ENCODE measurements around the gene PHKG1. TPM values are rescaled to one million over a fixed set of nuclear protein-coding genes. Genes with fewer than 3 reads are reported as not detected.
"Not testable (repeated sequence)": the region's sequence is repeated elsewhere in the genome, so short reads cannot be mapped to it uniquely, and the experiment has no call there.

Gene PHKG1
- total RNA-seq, 2 donors from 2014 or later, result not detected

GRCh38 chr7:56077681-56078080 is 15.1 kb downstream of the PHKG1 start:
- 87% methylated on average over 3 of the region's 3 CpGs; no CpG with 5 or more reads in 1 of the 2 donors for WGBS, 2 donors
- ATAC-seq, result no peak
- Histone ChIP-seq H3K36me3 (replicated peaks in 1 of 2; ENCODE audit: insufficient read depth in 1 of 2, low read depth in 2 of 2) (no peaks in the 10 kb centered on the region), H3K9me3 (no peaks in the 10 kb centered on the region), H3K27me3 (no peaks in the 10 kb centered on the region), H3K27ac (no peak overlapping the region), H3K4me3 (no peak overlapping the region), H3K4me1 (peaks cover 24% of the 10 kb centered on the region)
- intact Hi-C loops (cut with DNase I), result no loop called here
- no peak for TF ChIP-seq POLR2A (IDR thresholded peaks at IDR 0.05)
- TF ChIP-seq, protein P1, sequence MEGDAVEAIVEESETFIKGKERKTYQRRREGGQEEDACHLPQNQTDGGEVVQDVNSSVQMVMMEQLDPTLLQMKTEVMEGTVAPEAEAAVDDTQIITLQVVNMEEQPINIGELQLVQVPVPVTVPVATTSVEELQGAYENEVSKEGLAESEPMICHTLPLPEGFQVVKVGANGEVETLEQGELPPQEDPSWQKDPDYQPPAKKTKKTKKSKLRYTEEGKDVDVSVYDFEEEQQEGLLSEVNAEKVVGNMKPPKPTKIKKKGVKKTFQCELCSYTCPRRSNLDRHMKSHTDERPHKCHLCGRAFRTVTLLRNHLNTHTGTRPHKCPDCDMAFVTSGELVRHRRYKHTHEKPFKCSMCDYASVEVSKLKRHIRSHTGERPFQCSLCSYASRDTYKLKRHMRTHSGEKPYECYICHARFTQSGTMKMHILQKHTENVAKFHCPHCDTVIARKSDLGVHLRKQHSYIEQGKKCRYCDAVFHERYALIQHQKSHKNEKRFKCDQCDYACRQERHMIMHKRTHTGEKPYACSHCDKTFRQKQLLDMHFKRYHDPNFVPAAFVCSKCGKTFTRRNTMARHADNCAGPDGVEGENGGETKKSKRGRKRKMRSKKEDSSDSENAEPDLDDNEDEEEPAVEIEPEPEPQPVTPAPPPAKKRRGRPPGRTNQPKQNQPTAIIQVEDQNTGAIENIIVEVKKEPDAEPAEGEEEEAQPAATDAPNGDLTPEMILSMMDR (IDR thresholded peaks at IDR 0.05), result no peak
- DNase-seq, result peak in 1 of 4 donors; percentile 0

DNA sequence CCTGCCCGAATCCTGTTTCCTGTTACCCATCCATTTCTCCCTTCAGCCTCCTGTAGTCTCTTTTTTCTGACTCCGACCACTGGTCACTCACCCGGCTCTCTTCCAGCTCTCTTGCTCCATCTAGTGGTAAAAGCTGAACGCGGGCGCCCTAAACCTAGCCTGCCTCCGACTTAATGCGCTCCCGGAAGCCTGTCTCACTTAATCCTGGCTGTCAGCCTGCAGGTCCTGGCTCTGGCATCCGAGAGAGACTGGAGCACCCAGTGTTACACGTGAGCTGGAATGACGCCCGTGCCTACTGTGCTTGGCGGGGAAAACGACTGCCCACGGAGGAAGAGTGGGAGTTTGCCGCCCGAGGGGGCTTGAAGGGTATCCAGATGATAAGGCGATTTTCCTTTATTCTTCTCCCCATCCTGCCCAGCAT is 18.4 kb downstream of the PHKG1 start:
- H3K27ac ChIP-seq, result peak overlapping the region in 3 of 4 donors; percentile 57 to 72 (median 72)
- no peak overlapping the region for H3K4me3 ChIP-seq
- H3K36me3 ChIP-seq (replicated peaks in 1 of 2; ENCODE audit: insufficient read depth in 1 of 2, low read depth in 2 of 2), result peaks cover 7% of the 10 kb centered on the region in 2 donors
- TF ChIP-seq POLR2A (IDR thresholded peaks at IDR 0.05), result peak in 1 of 3 donors; percentile 23
- TF ChIP-seq, protein P1 (IDR thresholded peaks at IDR 0.05), result peak; percentile 89 to 99 (median 99)
- ATAC-seq, result peak; percentile 99
- no peaks in the 10 kb centered on the region for H3K27me3 ChIP-seq
- 7 to 16% methylated on average over 18 to 19 of the region's 19 CpGs for WGBS, 2 donors
- H3K9me3 ChIP-seq, result no peaks in the 10 kb centered on the region
- intact Hi-C loops (cut with DNase I), result loop anchor here (5.0 kb wide), 1 partner anchor 67 kb away; no protein-coding TSS in a partner anchor
- H3K4me1 ChIP-seq, result peaks cover 16% of the 10 kb centered on the region
- peak; percentile 94 to 97 (median 97) for DNase-seq

- H3K27me3 ChIP-seq; intact Hi-C loops (cut with DNase I); H3K27ac ChIP-seq; H3K4me3 ChIP-seq; H3K9me3 ChIP-seq; ATAC-seq: not testable (repeated sequence)
- peaks cover 7 to 13% of the 10 kb centered on the region in 2 donors for H3K36me3 ChIP-seq (replicated peaks in 1 of 2; ENCODE audit: insufficient read depth in 1 of 2, low read depth in 2 of 2)
- whole genome bisulfite sequencing, 2 donors, result 96 to 97% methylated on average over 13 of the region's 13 CpGs
- peaks cover 30% of the 10 kb centered on the region for H3K4me1 ChIP-seq
- DNase-seq, result peak in 1 of 4 donors; percentile 1
Measured at GRCh38 chr7:56066376-56066775, 26.4 kb downstream of the PHKG1 start.

- H3K36me3 ChIP-seq (replicated peaks in 1 of 2; ENCODE audit: insufficient read depth in 1 of 2, low read depth in 2 of 2), result peaks cover 0 to 19% of the 10 kb centered on the region in 2 donors
- no peaks in the 10 kb centered on the region for H3K9me3 ChIP-seq
- TF ChIP-seq POLR2A (IDR thresholded peaks at IDR 0.05), result peak; percentile 80 to 91 (median 89)
- TF ChIP-seq, protein P1 (IDR thresholded peaks at IDR 0.05), result peak in 1 of 7 experiments; percentile 27
- intact Hi-C loops (cut with DNase I), result no loop called here
- H3K4me3 ChIP-seq, result peak within 1 kb of the TSS; percentile 59 to 65
- ATAC-seq (peak; percentile 94), DNase-seq (peak; percentile 87 to 93 (median 90))
- peaks cover 42% of the 10 kb centered on the region for H3K4me1 ChIP-seq
- H3K27ac ChIP-seq, result peak within 1 kb of the TSS; percentile 91 to 95 (median 92)
- no peaks in the 10 kb centered on the region for H3K27me3 ChIP-seq
- WGBS, 2 donors, result 0 to 2% methylated on average over 8 to 49 of the region's 49 CpGs
Measured at GRCh38 chr7:56063882-56064625, 28.7 kb downstream of the PHKG1 start, which contains the start of gene SUMF2. Gene SUMF2, plus strand, starts transcription at chr7:56064286. Its CDS starts 26 bp downstream, at chr7:56064312.

DNA sequence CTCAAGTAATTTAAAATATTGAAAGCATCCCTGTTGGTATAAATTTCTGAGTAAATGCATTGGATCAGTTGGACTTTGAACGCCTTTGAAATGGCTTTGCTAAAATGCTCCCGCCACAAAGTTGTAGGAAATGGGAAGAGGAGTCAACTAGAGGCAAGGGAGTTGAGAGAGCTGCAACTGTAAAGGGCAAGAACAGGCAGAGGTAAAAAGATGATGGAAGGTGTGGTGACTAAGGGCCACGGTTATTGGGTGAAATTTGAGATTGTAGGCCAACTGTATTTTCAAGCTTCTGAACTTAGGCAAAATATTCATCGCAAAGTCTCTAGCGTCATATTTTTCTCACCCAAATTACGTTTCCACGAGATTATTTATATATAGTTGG is 29.3 kb downstream of the PHKG1 start:
- no peak for TF ChIP-seq POLR2A (IDR thresholded peaks at IDR 0.05)
- TF ChIP-seq, protein P1 (IDR thresholded peaks at IDR 0.05), result no peak
- Histone ChIP-seq H3K27ac (peak overlapping the region; percentile 91 to 95 (median 92)), H3K36me3 (replicated peaks in 1 of 2; ENCODE audit: insufficient read depth in 1 of 2, low read depth in 2 of 2) (peaks cover 0 to 19% of the 10 kb centered on the region in 2 donors), H3K9me3 (no peaks in the 10 kb centered on the region), H3K4me3 (no peak overlapping the region), H3K27me3 (no peaks in the 10 kb centered on the region), H3K4me1 (peaks cover 42% of the 10 kb centered on the region)
- ATAC-seq (no peak), DNase-seq (no peak)
- intact Hi-C loops (cut with DNase I), result no loop called here
- WGBS, 2 donors, result 51 to 54% methylated on average over 7 of the region's 7 CpGs

Measured in body of pancreas (tissue), 4 donors.